Neural progenitor cell (in vitro differentiated cells): Measurements from ENCODE around the gene UBR4.

Source experiments
- CTCF ChIP-seq: fragments of 200-600 bp; sonication (generic); IDR thresholded peaks from 2 replicates; pipeline ENCODE4 v1.5.1; 2017; ENCODE audit warnings: antibody characterized with exemption, mild to moderate bottlenecking
- EZH2 ChIP-seq: fragments of 200-600 bp; sonication (generic); IDR thresholded peaks from 2 replicates; pipeline ENCODE4 v1.6.1; 2017; ENCODE audit warnings: antibody characterized with exemption, mild to moderate bottlenecking, moderate library complexity

- no peak for TF ChIP-seq CTCF
- TF ChIP-seq EZH2, result no peak
These were observed 79.6 kb downstream of the UBR4 start for GRCh38 chr1:19130468-19130867.
